Astrocyte (in vitro differentiated cells and primary cell): Measurements from ENCODE around the gene PALM2AKAP2. TPM values are rescaled to one million over a fixed set of nuclear protein-coding genes. Genes with fewer than 3 reads are reported as not detected.

Experiments
- DNase-seq: peaks from one replicate; pipeline ENCODE4 v3.0.0-alpha.2; 2010; ENCODE audit warnings: low read depth
- FAIRE-seq: peaks from 2 replicates; lab custom pipeline; 2011; peaks lifted over from hg19 to GRCh38; lab: Jason Lieb, UNC
- H2AFZ ChIP-seq: 2 replicates; pipeline ENCODE4 v1.6.0; 2012; ENCODE audit warnings: low read depth, low read length, inconsistent platforms
- H3K27ac ChIP-seq: 2 replicates; pipeline ENCODE4 v1.5.1; 2011; ENCODE audit warnings: low read depth, low read length, inconsistent platforms
- H3K27me3 ChIP-seq: 2 replicates; pipeline ENCODE4 v1.6.0; 2011; ENCODE audit warnings: low read length, inconsistent platforms; ENCODE audit not compliant: insufficient read depth
- H3K36me3 ChIP-seq: 2 replicates; pipeline ENCODE4 v1.5.1; 2011; ENCODE audit warnings: low read length, inconsistent platforms; ENCODE audit not compliant: insufficient read depth
- H3K4me1 ChIP-seq: 2 replicates; pipeline ENCODE4 v1.5.1; 2011; ENCODE audit warnings: low read length, inconsistent platforms; ENCODE audit not compliant: insufficient read depth
- H3K4me2 ChIP-seq: 2 replicates; pipeline ENCODE4 v1.6.0; 2012; ENCODE audit warnings: low read length, inconsistent platforms
- H3K4me3 ChIP-seq: 2 replicates; pipeline ENCODE4 v1.5.1; 2011; ENCODE audit warnings: low read depth, mild to moderate bottlenecking, low read length, inconsistent platforms; ENCODE audit not compliant: insufficient read depth
- H3K79me2 ChIP-seq: 2 replicates; pipeline ENCODE4 v1.6.0; 2012; ENCODE audit warnings: mild to moderate bottlenecking, low read length, inconsistent platforms; ENCODE audit not compliant: insufficient read depth
- H3K9ac ChIP-seq: 2 replicates; pipeline ENCODE4 v1.6.0; 2012; ENCODE audit warnings: mild to moderate bottlenecking, low read length, inconsistent platforms
- H3K9me3 ChIP-seq: 2 replicates; pipeline ENCODE4 v1.5.1; 2012; ENCODE audit warnings: low read depth, mild to moderate bottlenecking, low read length, inconsistent platforms; ENCODE audit not compliant: insufficient read depth
- H4K20me1 ChIP-seq: 2 replicates; pipeline ENCODE4 v1.6.0; 2012; ENCODE audit warnings: low read length, inconsistent platforms; ENCODE audit not compliant: insufficient read depth
- H3K27ac Mint-ChIP-seq: one replicate; pipeline ENCODE4 v1.8.0; 2021; ENCODE audit warnings: mild to moderate bottlenecking, mixed read lengths; ENCODE audit not compliant: unreplicated experiment
- H3K27me3 Mint-ChIP-seq: one replicate; pipeline ENCODE4 v1.8.0; 2021; ENCODE audit warnings: low read depth, mixed read lengths; ENCODE audit not compliant: unreplicated experiment
- H3K36me3 Mint-ChIP-seq: one replicate; pipeline ENCODE4 v1.8.0; 2021; ENCODE audit warnings: low read depth, mixed read lengths; ENCODE audit not compliant: unreplicated experiment
- H3K4me1 Mint-ChIP-seq: one replicate; pipeline ENCODE4 v1.8.0; 2021; ENCODE audit warnings: low read depth, mixed read lengths; ENCODE audit not compliant: unreplicated experiment
- H3K4me3 Mint-ChIP-seq: one replicate; pipeline ENCODE4 v1.8.0; 2021; ENCODE audit warnings: mild to moderate bottlenecking, moderate library complexity, mixed read lengths; ENCODE audit not compliant: unreplicated experiment
- H3K9me3 Mint-ChIP-seq: one replicate; pipeline ENCODE4 v1.8.0; 2021; ENCODE audit warnings: mild to moderate bottlenecking, mixed read lengths; ENCODE audit not compliant: unreplicated experiment
- EZH2 ChIP-seq: IDR thresholded peaks from 2 replicates; pipeline ENCODE4 v1.6.1; 2012; ENCODE audit warnings: mild to moderate bottlenecking, low read length, inconsistent platforms; ENCODE audit not compliant: insufficient read depth
- total RNA-seq: library from RNA; stranded (reverse); gene quantifications from 2 replicates; pipeline ENCODE4 v1.2.1, GENCODE V29; 2021
- TF ChIP-seq, protein P1 (sequence below): IDR thresholded peaks from 2 replicates; pipeline ENCODE4 v1.5.1; 2011; ENCODE audit warnings: low read depth, mild to moderate bottlenecking, inconsistent platforms, low read length, moderate library complexity; ENCODE audit not compliant: insufficient read depth

Gene PALM2AKAP2
- total RNA-seq, 1 donor from 2014 or later, result 58.1 TPM

GRCh38 chr9:109801484-109801883 lies 21.5 kb downstream of the PALM2AKAP2 start:
- Mint-ChIP-seq H3K36me3 (no peaks in the 10 kb centered on the region), H3K4me1 (peaks cover 47% of the 10 kb centered on the region), H3K4me3 (no peak overlapping the region), H3K27ac (no peak overlapping the region), H3K27me3 (no peaks in the 10 kb centered on the region), H3K9me3 (no peaks in the 10 kb centered on the region)
- Histone ChIP-seq H3K36me3 (no peaks in the 10 kb centered on the region), H3K9me3 (no peaks in the 10 kb centered on the region), H3K79me2 (peaks cover 94% of the 10 kb centered on the region), H3K27me3 (no peaks in the 10 kb centered on the region), H3K4me3 (no peak overlapping the region), H3K4me1 (peaks cover 21% of the 10 kb centered on the region), H3K4me2 (no peak overlapping the region), H2AFZ (no peak overlapping the region), H4K20me1 (peaks cover 12% of the 10 kb centered on the region), H3K9ac (no peak overlapping the region), H3K27ac (no peak overlapping the region)
- FAIRE-seq (no peak), DNase-seq (no peak)
- no peak for TF ChIP-seq EZH2

DNA sequence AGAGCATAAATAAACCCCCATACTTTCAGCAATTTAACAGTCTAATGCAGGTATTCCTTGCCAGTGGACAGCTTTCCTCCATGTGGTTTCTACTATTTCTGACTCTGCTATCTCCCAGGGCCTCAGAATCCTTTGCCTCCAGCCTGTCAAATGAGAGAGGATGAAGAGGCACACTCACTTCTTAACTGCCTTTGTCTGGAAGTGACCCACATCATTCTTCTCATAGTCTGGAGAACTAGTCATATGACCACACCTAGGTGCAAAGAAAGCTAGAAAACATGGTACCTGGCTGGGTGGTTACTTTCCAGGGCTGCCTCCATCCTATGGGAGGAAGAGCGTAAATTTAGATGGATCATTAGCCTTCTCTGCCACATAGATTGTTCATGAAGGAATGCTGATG lies 22.5 kb downstream of the PALM2AKAP2 start:
- Histone ChIP-seq H3K36me3 (no peaks in the 10 kb centered on the region), H3K9ac (no peak overlapping the region), H3K4me1 (peaks cover 29% of the 10 kb centered on the region), H3K27ac (no peak overlapping the region), H3K9me3 (no peaks in the 10 kb centered on the region), H2AFZ (no peak overlapping the region), H3K4me2 (no peak overlapping the region), H3K79me2 (peaks cover 94% of the 10 kb centered on the region), H4K20me1 (peaks cover 20% of the 10 kb centered on the region), H3K4me3 (no peak overlapping the region), H3K27me3 (no peaks in the 10 kb centered on the region)
- Mint-ChIP-seq H3K27me3 (no peaks in the 10 kb centered on the region), H3K27ac (no peak overlapping the region), H3K36me3 (no peaks in the 10 kb centered on the region), H3K4me1 (peaks cover 54% of the 10 kb centered on the region), H3K9me3 (no peaks in the 10 kb centered on the region), H3K4me3 (no peak overlapping the region)
- FAIRE-seq (no peak), DNase-seq (no peak)
- no peak for TF ChIP-seq EZH2
- TF ChIP-seq, protein P1, sequence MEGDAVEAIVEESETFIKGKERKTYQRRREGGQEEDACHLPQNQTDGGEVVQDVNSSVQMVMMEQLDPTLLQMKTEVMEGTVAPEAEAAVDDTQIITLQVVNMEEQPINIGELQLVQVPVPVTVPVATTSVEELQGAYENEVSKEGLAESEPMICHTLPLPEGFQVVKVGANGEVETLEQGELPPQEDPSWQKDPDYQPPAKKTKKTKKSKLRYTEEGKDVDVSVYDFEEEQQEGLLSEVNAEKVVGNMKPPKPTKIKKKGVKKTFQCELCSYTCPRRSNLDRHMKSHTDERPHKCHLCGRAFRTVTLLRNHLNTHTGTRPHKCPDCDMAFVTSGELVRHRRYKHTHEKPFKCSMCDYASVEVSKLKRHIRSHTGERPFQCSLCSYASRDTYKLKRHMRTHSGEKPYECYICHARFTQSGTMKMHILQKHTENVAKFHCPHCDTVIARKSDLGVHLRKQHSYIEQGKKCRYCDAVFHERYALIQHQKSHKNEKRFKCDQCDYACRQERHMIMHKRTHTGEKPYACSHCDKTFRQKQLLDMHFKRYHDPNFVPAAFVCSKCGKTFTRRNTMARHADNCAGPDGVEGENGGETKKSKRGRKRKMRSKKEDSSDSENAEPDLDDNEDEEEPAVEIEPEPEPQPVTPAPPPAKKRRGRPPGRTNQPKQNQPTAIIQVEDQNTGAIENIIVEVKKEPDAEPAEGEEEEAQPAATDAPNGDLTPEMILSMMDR, result no peak

DNA sequence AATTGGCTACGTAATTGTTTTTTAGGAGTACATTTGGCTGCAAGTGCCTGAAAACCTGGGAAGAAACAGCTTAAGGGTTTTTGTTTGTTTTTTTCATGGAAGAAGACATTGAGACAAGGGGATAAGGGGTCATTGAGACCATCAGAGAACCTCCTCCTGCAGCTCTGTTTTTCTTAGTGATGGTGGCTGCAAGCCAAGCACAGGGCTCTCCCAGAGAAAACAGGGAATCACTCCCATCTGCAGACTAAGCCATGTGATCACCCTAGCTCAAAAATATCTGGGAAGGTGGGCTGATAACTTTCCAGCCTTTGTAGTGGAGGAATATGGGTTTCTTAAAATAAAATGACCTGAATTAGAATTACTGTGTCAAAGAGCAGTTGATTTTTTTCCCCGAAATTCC lies 25.1 kb downstream of the PALM2AKAP2 start:
- H3K4me1 Mint-ChIP-seq, result peaks cover 39% of the 10 kb centered on the region
- no peak overlapping the region for H3K27ac ChIP-seq
- TF ChIP-seq, protein P1, result no peak
- TF ChIP-seq EZH2, result no peak

More for the DNA sequence above, 25.1 kb downstream of the PALM2AKAP2 start:
- Histone ChIP-seq H3K27me3 (no peaks in the 10 kb centered on the region), H3K36me3 (no peaks in the 10 kb centered on the region), H3K4me1 (peaks cover 17% of the 10 kb centered on the region), H3K9me3 (no peaks in the 10 kb centered on the region), H4K20me1 (peaks cover 20% of the 10 kb centered on the region), H3K4me3 (no peak overlapping the region), H3K79me2 (peaks cover 100% of the 10 kb centered on the region), H2AFZ (no peak overlapping the region), H3K4me2 (no peak overlapping the region), H3K9ac (no peak overlapping the region)
- Mint-ChIP-seq H3K36me3 (peaks cover 3% of the 10 kb centered on the region), H3K27me3 (no peaks in the 10 kb centered on the region), H3K27ac (no peak overlapping the region), H3K9me3 (no peaks in the 10 kb centered on the region), H3K4me3 (no peak overlapping the region)
- no peak for FAIRE-seq
- DNase-seq, result no peak
